ENCODE results near the gene RBM7.

RBM7 gene

GRCh38 chr11:114397349-114397982, 3.0 kb upstream of the RBM7 start:
- no peak for DNase-seq

GRCh38 chr11:114398303-114398920, 2.1 kb upstream of the RBM7 start:
- no peak for DNase-seq

- no peak for DNase-seq
These were observed 813 bp upstream of the RBM7 start for GRCh38 chr11:114399490-114400215.

GRCh38 chr11:114400915-114401223, 403 bp downstream of the RBM7 start:
- no peak for DNase-seq

- DNase-seq = peak; percentile 60
These were observed 845 bp downstream of the RBM7 start for GRCh38 chr11:114401311-114401710.

- DNase-seq = no peak
These were observed 12.5 kb downstream of the RBM7 start for GRCh38 chr11:114412946-114413345.

- DNase-seq = no peak
These were observed 13.5 kb downstream of the RBM7 start for GRCh38 chr11:114413958-114414357.

- no peak for DNase-seq
These were observed 16.0 kb downstream of the RBM7 start for GRCh38 chr11:114416441-114416961.

GRCh38 chr11:114426280-114426679, 25.8 kb downstream of the RBM7 start:
- no peak for DNase-seq

GRCh38 chr11:114430290-114430689, 29.8 kb downstream of the RBM7 start:
- no peak for DNase-seq

- DNase-seq = no peak
These were observed 32.4 kb downstream of the RBM7 start for GRCh38 chr11:114432893-114433292.

GRCh38 chr11:114433376-114433775, 32.9 kb downstream of the RBM7 start:
- no peak for DNase-seq

GRCh38 chr11:114438303-114438702, 37.8 kb downstream of the RBM7 start:
- no peak for DNase-seq

- DNase-seq = peak; percentile 91
These were observed 39.0 kb downstream of the RBM7 start, which contains the start of gene REXO2 for GRCh38 chr11:114439229-114440120. TSS of gene REXO2 (plus strand) at chr11:114439467. CDS start at chr11:114439529, 62 bp downstream.

GRCh38 chr11:114440121-114440860, 39.8 kb downstream of the RBM7 start:
- DNase-seq = no peak

GRCh38 chr11:114440971-114441763, 40.7 kb downstream of the RBM7 start:
- DNase-seq = no peak

- no peak for DNase-seq
These were observed 41.5 kb downstream of the RBM7 start for GRCh38 chr11:114441921-114442320.

- no peak for DNase-seq
These were observed 42.1 kb downstream of the RBM7 start for GRCh38 chr11:114442536-114442935.

- DNase-seq = no peak
These were observed 47.0 kb downstream of the RBM7 start for GRCh38 chr11:114447444-114447843.

- no peak for DNase-seq
These were observed 47.4 kb downstream of the RBM7 start for GRCh38 chr11:114447892-114448291.

GRCh38 chr11:114448749-114449482, 48.5 kb downstream of the RBM7 start:
- no peak for DNase-seq

All from inflammatory macrophage treated with lipopolysaccharide for 4 hours (primary cell).